Measurements from ENCODE around the gene MIPOL1.

GRCh38 chr14:37172024-37172869 is 25.5 kb upstream of the MIPOL1 start, which contains the start of gene SLC25A21:
- no peak for TF ChIP-seq PREB (CRISPR knock-in tag; IDR thresholded peaks at IDR 0.05)
- TF ChIP-seq BACH1 (tag; IDR thresholded peaks at IDR 0.05): no peak
- no peak for TF ChIP-seq CTBP1 (IDR thresholded peaks at IDR 0.05; ENCODE audit: borderline replicate concordance)
- TF ChIP-seq SRF (CRISPR knock-in tag; IDR thresholded peaks at IDR 0.05): no peak
- TF ChIP-seq FOXP4 (CRISPR knock-in tag; IDR thresholded peaks at IDR 0.05; ENCODE audit: borderline replicate concordance): no peak

Data from K562 (cell line).